LHCN-M2 (cell line): ENCODE measurements around the gene GRK4. TPM values are rescaled to one million over a fixed set of nuclear protein-coding genes. Genes with fewer than 3 reads are reported as not detected.
A peak's percentile ranks its signal among the peaks of the same experiment; 100 is the strongest.
"Not testable (repeated sequence)": the region's sequence is repeated elsewhere in the genome, so short reads cannot be mapped to it uniquely, and the experiment has no call there.

Experiments used
- DNase-seq: peaks from one replicate; pipeline ENCODE4 v3.0.0-alpha.2; 2012; ENCODE audit warnings: low read depth
- total RNA-seq: library from RNA; depleted of rRNA; stranded (reverse); fragments of >200 nt; gene quantifications from 2 replicates; pipeline ENCODE4 v1.2.3, GENCODE V29; 2014

GRK4 gene
- total RNA-seq, 1 experiment from 2014 or later: 6.7 TPM

- DNase-seq: peak; percentile 86
Measured at GRCh38 chr4:2958446-2958845, 4.9 kb upstream of the GRK4 start.

DNA sequence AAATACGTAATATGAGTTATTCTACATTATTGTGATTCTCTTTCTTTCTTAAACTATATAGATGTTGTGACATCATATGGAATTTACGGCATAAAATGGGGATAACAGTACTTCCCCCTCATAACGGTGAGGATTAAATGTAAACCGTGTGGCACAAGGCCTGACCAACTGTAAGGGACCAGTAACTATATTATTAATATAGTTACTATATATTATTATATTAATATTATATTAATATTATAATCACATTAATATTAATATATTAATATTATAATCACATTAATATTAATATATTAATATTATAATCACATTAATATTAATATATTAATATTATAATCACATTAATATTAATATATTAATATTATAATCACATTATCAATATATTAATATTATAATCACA lies 2.9 kb upstream of the GRK4 start:
- DNase-seq: not testable (repeated sequence)

DNA sequence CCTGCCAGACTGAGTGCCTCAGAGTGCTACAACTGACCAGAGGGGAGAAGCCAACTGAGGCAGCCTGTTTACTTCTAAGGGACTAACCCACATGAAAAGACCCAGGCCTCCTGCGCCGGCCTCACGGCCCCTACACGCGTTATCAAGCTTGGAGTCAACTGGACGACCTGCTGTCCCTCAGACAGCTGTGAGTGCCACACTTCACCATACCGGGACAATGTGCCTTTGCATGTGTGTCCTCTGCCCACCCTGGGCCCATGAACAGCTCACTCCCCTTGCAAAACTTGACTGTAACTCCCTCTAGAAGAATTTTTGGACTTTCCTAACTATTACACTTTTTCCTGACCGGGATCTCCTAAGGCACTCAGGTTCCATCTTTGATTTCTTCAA lies 2.0 kb upstream of the GRK4 start:
- DNase-seq: no peak

DNA sequence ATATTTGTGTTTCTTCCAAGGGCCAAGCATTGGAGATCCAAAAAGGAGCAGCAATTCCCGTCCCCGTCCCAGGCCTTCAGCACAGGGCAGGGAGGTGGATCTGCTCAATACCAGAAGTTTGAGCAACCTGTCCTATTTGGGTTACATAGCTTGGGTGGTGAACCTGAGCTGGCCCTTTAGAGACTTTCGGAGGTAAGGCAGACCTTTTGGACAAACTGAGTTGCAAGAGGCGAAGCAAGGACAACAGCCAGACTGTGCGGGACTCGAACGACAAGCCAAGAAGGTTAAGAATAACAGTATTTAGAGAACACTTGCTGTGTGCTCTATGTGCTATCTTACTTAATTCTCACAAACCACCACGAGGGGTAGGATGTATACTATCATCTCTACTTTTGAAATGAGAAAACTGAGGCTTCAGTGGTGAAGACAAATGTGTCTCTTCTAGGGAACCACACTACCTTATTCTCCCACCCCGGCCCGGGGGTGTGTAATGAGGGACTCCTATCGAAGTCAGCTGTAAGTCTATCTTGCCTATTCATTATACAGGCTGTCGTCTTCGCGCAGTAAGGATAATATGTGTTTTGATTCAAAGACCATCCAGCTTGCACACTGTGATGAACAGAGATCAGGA lies 1.4 kb upstream of the GRK4 start:
- no peak for DNase-seq

- peak; percentile 61 for DNase-seq
Measured at GRCh38 chr4:2962614-2963174, 677 bp upstream of the GRK4 start.

- peak; percentile 45 for DNase-seq
Measured at GRCh38 chr4:2963966-2964471, 648 bp downstream of the GRK4 start.

DNA sequence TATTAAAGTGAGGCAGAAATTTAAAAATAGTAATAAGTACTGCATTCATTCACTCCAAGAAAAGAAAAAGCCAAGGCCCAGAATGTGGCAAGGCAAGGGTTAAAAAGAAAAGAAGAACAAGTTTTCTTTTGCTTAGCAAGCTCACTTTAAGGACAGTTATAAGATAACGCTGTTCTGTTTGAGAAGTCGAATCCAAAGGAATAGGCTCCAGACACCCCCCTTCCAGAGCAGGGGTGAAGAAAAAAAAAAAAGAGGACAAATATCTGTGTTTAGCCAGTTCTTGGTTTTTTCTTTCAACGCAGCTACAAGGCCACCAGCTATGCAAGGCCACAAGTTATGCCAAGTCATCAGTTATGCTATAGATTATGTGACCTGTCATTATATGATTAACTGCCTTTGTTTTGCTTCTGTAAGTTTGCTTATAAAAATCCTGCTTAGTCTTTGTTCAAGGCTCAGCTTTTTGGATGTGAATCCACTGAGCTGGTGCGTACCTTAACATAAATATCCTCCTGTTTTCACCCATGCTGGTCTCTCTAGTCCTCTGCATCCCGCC lies 1.4 kb downstream of the GRK4 start:
- no peak for DNase-seq

DNA sequence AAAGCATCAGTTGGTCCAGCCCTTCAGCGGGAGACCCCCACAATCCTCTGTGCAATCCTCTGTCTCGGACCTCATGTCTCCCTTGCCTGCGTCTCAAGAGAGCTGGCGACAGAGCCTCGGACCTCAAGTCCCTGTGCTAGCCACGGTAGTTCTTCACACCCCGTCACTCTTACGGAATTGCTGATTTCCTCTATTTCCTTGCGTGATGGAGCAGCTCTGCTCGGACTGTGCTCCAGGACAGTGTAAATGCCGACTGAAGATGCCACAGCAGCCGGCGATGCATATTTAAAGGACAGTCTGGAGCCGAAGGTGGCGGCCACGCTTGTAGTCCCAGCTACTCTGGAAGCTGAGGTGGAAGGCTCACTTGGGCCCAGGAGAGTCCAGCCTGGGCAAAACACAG lies 1.9 kb downstream of the GRK4 start:
- DNase-seq: no peak

- no peak for DNase-seq
Measured at GRCh38 chr4:2968381-2968780, 5.0 kb downstream of the GRK4 start.

DNA sequence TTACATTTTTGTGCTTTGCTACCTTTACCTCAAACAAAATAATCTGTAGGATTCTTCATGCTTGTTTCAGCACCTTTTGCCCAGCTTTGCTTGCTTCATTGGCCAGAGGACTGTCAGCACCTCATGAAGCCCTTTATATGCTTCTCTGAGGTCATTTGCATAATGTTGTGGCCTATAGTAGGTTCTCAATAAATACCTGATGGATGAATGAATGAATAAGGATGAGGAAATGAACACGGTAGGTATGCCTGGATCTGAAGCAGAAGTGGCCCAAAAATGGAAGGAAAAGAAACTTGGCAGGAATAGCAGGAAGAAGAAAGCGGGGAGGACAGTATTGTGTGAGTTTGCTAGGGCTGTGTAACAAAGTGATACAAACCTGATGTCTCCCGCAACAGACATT lies 7.9 kb downstream of the GRK4 start:
- DNase-seq: no peak

- peak; percentile 42 for DNase-seq
Measured at GRCh38 chr4:2977211-2978088, 14.1 kb downstream of the GRK4 start.

- DNase-seq: no peak
Measured at GRCh38 chr4:2981256-2981819, 18.0 kb downstream of the GRK4 start.

DNA sequence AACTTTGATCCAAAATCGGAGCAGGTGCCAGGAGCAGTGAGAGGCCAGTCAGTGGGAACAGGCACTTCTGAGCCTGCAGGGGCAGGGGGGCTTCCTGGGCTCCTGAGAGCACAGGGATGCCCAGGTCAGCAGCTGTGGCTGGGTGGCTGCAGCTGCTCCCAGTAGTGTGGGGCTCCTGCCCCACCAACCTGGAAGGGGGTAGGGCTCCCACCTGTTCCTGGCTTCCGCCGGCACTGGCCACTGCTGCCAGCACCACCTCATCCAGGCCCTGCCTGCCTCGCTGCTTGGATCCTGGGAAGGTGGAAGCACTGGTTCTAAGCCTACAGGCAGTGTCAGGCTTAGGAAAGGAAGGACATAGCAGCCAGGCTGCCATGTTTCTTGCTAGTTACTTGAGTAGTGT lies 18.6 kb downstream of the GRK4 start:
- no peak for DNase-seq

- DNase-seq: not testable (repeated sequence)
Measured at GRCh38 chr4:2983715-2984114, 20.3 kb downstream of the GRK4 start.

DNA sequence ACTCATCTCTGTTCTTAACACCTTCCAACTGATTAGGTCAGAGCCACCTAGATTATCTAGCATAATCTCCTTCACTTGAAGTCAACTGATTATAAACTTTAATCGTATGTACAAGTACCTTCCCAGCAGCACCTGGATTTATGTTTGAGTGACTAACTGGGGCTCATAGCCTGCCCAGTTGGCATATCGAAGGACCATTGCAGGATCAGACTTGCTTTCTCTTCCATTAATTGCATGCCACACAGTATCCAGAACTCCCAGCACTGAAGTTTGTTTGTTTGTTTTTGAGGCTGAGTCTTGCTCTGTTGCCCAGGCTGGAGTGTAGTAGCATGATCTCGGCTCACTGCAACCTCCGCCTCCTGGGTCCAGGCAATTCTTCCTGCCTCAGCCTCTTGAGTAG lies 27.9 kb downstream of the GRK4 start:
- no peak for DNase-seq

- no peak for DNase-seq
Measured at GRCh38 chr4:2994917-2995316, 31.5 kb downstream of the GRK4 start.

GRCh38 chr4:2995546-2996265 lies 32.3 kb downstream of the GRK4 start:
- no peak for DNase-seq

GRCh38 chr4:2996415-2996814 lies 33.0 kb downstream of the GRK4 start:
- no peak for DNase-seq

DNA sequence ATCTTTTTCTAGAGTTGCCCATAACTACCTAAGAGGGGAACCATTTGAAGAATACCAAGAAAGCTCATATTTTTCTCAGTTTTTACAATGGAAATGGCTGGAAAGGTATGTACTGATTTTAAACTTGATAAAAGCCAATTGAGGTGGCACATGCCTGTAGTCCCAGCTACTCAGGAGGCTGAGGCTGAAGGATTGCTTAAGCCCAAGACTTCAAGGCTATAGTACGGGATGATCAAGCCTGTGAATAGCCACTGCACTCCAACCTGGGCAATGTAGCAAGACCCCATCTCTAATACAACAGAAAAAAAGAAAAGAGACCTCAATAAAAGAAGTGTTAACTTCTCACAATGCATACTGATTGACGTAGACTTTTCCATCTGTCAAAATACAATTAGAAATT lies 44.4 kb downstream of the GRK4 start:
- DNase-seq: no peak

DNA sequence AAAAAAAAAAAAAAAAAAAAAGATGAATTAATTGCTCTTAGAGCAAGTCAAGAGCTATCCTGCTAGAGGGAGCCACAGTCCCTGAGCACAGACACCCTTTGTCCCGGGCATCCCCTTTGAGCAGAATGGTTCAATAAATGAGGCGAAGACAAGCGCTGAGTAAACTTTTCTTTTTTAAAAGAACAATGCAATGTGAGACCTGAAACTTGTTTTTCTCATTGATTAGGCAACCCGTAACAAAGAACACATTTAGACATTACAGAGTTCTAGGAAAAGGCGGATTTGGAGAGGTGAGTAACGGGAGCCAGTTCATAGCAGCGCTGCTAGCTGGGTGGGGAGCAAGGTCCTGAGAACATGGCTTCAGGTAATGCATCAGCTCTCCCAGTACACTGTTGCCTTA lies 46.1 kb downstream of the GRK4 start:
- DNase-seq: peak; percentile 3

DNA sequence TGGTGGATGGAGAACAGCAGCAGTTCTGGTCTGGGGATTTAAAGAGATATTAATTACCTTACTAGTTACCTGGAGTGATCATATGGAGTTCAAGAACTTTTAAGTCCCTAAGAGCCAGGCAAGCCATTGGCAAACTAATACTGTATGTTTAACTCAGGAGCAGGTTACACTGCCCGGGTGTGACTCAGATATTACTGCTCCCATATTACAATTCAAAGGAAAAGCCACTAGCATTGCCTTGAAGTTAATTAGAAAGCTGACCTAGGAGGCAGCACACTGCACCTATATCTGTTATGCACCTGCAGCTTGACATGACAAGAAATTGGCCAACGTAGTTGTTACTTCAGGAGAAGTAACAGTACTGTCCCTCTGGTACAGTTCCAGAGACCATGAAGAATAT lies 47.2 kb downstream of the GRK4 start:
- DNase-seq: peak; percentile 3
